Neural progenitor cell (in vitro differentiated cells): ENCODE measurements around the gene KIRREL3. TPM values are rescaled to one million over a fixed set of nuclear protein-coding genes. Genes with fewer than 3 reads are reported as not detected.

Experiments used
- DNase-seq: peaks from one replicate; pipeline ENCODE4 v3.0.0-alpha.2; 2016; ENCODE audit warnings: low spot score
- H2AFZ ChIP-seq: fragments of 200-600 bp; sonication (generic); replicated peaks from 2 replicates; pipeline ENCODE4 v1.6.1; 2016; ENCODE audit warnings: antibody characterized with exemption
- H3F3A ChIP-seq: fragments of 200-600 bp; sonication (generic); 2 replicates; pipeline ENCODE4 v1.6.1; 2016; ENCODE audit warnings: antibody characterized with exemption, low read depth
- H3K27ac ChIP-seq: fragments of 200-600 bp; sonication (generic); 2 replicates; pipeline ENCODE4 v1.5.1; 2016; ENCODE audit warnings: mild to moderate bottlenecking
- H3K27me3 ChIP-seq: fragments of 200-600 bp; sonication (generic); 2 replicates; pipeline ENCODE4 v1.6.1; 2016; ENCODE audit warnings: mild to moderate bottlenecking, moderate library complexity
- H3K36me3 ChIP-seq: fragments of 200-600 bp; sonication (generic); 2 replicates; pipeline ENCODE4 v1.5.1; 2016
- H3K4me1 ChIP-seq: fragments of 200-600 bp; sonication (generic); 2 replicates; pipeline ENCODE4 v1.6.1; 2016; ENCODE audit warnings: mixed run types
- H3K4me2 ChIP-seq: fragments of 200-600 bp; sonication (generic); 2 replicates; pipeline ENCODE4 v1.6.1; 2016
- H3K4me3 ChIP-seq: fragments of 200-600 bp; sonication (generic); 2 replicates; pipeline ENCODE4 v1.5.1; 2016
- H3K79me2 ChIP-seq: fragments of 200-600 bp; sonication (generic); 2 replicates; pipeline ENCODE4 v1.6.1; 2016; ENCODE audit warnings: low read depth
- H3K9ac ChIP-seq: fragments of 200-600 bp; sonication (generic); 2 replicates; pipeline ENCODE4 v1.6.1; 2016
- H3K9me3 ChIP-seq: fragments of 200-600 bp; sonication (generic); 2 replicates; pipeline ENCODE4 v1.5.1; 2016; ENCODE audit warnings: low read depth
- H4K20me1 ChIP-seq: fragments of 200-600 bp; sonication (generic); 2 replicates; pipeline ENCODE4 v1.6.1; 2016; ENCODE audit warnings: low read depth
- H3K27ac Mint-ChIP-seq: 3 replicates; pipeline ENCODE4 v1.8.0; 2021; ENCODE audit warnings: mixed read lengths
- H3K27me3 Mint-ChIP-seq: 2 replicates; pipeline ENCODE4 v1.8.0; 2022; ENCODE audit warnings: low read depth, mild to moderate bottlenecking, inconsistent platforms, moderate library complexity, mixed read lengths; ENCODE audit not compliant: insufficient read depth
- H3K36me3 Mint-ChIP-seq: 3 replicates; pipeline ENCODE4 v1.8.0; 2021; ENCODE audit warnings: mixed read lengths
- H3K4me1 Mint-ChIP-seq: 3 replicates; pipeline ENCODE4 v1.8.0; 2021; ENCODE audit warnings: mixed read lengths
- H3K4me3 Mint-ChIP-seq: 3 replicates; pipeline ENCODE4 v1.8.0; 2021; ENCODE audit warnings: mild to moderate bottlenecking, moderate library complexity, mixed read lengths
- H3K9me3 Mint-ChIP-seq: 3 replicates; pipeline ENCODE4 v1.8.0; 2020; ENCODE audit warnings: mixed read lengths
- CTCF ChIP-seq: fragments of 200-600 bp; sonication (generic); IDR thresholded peaks from 2 replicates; pipeline ENCODE4 v1.5.1; 2017; ENCODE audit warnings: antibody characterized with exemption, mild to moderate bottlenecking
- EZH2 ChIP-seq: fragments of 200-600 bp; sonication (generic); IDR thresholded peaks from 2 replicates; pipeline ENCODE4 v1.6.1; 2017; ENCODE audit warnings: antibody characterized with exemption, mild to moderate bottlenecking, moderate library complexity
- EZH2phosphoT487 ChIP-seq: fragments of 200-600 bp; sonication (generic); IDR thresholded peaks from 2 replicates; pipeline ENCODE4 v1.6.1; 2017; ENCODE audit warnings: antibody characterized with exemption
- total RNA-seq: library from RNA; depleted of rRNA; stranded (reverse); fragments of >200 nt; gene quantifications from 2 replicates; pipeline ENCODE4 v1.2.3, GENCODE V29; 2015; ENCODE audit warnings: low replicate concordance

The KIRREL3 gene
- total RNA-seq, 1 donor from 2014 or later, result 1.1 TPM

- H3K79me2 ChIP-seq, result no peaks in the 10 kb centered on the region
- H3K4me3 Mint-ChIP-seq, result no peak overlapping the region
- no peak overlapping the region for H3K4me2 ChIP-seq
- H3K9me3 Mint-ChIP-seq, result peaks cover 18% of the 10 kb centered on the region
- no peaks in the 10 kb centered on the region for H3K27me3 ChIP-seq
- no peaks in the 10 kb centered on the region for H3F3A ChIP-seq
- H3K36me3 ChIP-seq, result no peaks in the 10 kb centered on the region
- DNase-seq, result no peak
- H4K20me1 ChIP-seq, result no peaks in the 10 kb centered on the region
- H3K9ac ChIP-seq, result no peak overlapping the region
- H3K27me3 Mint-ChIP-seq, result peaks cover 6% of the 10 kb centered on the region
- H3K27ac Mint-ChIP-seq, result no peak overlapping the region
- no peak overlapping the region for H3K4me3 ChIP-seq
- no peaks in the 10 kb centered on the region for H3K36me3 Mint-ChIP-seq
- H2AFZ ChIP-seq, result no peak overlapping the region
- H3K4me1 Mint-ChIP-seq, result peaks cover 26% of the 10 kb centered on the region
- H3K4me1 ChIP-seq, result peaks cover 24% of the 10 kb centered on the region
- no peaks in the 10 kb centered on the region for H3K9me3 ChIP-seq
- TF ChIP-seq CTCF, result no peak
- no peak for TF ChIP-seq EZH2phosphoT487
- no peak for TF ChIP-seq EZH2
- no peak overlapping the region for H3K27ac ChIP-seq
Observed at GRCh38 chr11:126502982-126503381, 497.6 kb downstream of the KIRREL3 start.

- Histone ChIP-seq H4K20me1 (no peaks in the 10 kb centered on the region), H3K36me3 (no peaks in the 10 kb centered on the region), H3K9ac (no peak overlapping the region), H3K27me3 (no peaks in the 10 kb centered on the region), H3F3A (no peaks in the 10 kb centered on the region), H3K4me3 (no peak overlapping the region), H3K4me2 (peak overlapping the region; percentile 11), H3K79me2 (no peaks in the 10 kb centered on the region), H3K9me3 (no peaks in the 10 kb centered on the region), H2AFZ (peak overlapping the region; percentile 1), H3K27ac (no peak overlapping the region), H3K4me1 (peaks cover 32% of the 10 kb centered on the region)
- Mint-ChIP-seq H3K4me1 (peaks cover 33% of the 10 kb centered on the region), H3K4me3 (no peak overlapping the region), H3K27me3 (peaks cover 3% of the 10 kb centered on the region), H3K27ac (no peak overlapping the region), H3K9me3 (peaks cover 16% of the 10 kb centered on the region), H3K36me3 (no peaks in the 10 kb centered on the region)
- TF ChIP-seq EZH2 (no peak), CTCF (no peak), EZH2phosphoT487 (no peak)
- DNase-seq, result no peak
Observed at GRCh38 chr11:126502159-126502558, 498.4 kb downstream of the KIRREL3 start.

GRCh38 chr11:126501641-126502040 is 498.9 kb downstream of the KIRREL3 start:
- Histone ChIP-seq H3K27me3 (no peaks in the 10 kb centered on the region), H3K79me2 (no peaks in the 10 kb centered on the region), H3K4me3 (no peak overlapping the region), H3K9ac (no peak overlapping the region), H3K4me2 (no peak overlapping the region), H3K36me3 (no peaks in the 10 kb centered on the region), H4K20me1 (no peaks in the 10 kb centered on the region), H3K9me3 (no peaks in the 10 kb centered on the region), H3K27ac (no peak overlapping the region), H3F3A (no peaks in the 10 kb centered on the region), H2AFZ (no peak overlapping the region), H3K4me1 (peaks cover 32% of the 10 kb centered on the region)
- Mint-ChIP-seq H3K4me3 (no peak overlapping the region), H3K36me3 (no peaks in the 10 kb centered on the region), H3K27me3 (peaks cover 3% of the 10 kb centered on the region), H3K27ac (no peak overlapping the region), H3K9me3 (peaks cover 13% of the 10 kb centered on the region), H3K4me1 (peaks cover 36% of the 10 kb centered on the region)
- TF ChIP-seq EZH2phosphoT487 (no peak), CTCF (no peak), EZH2 (no peak)
- DNase-seq, result no peak
